ENCODE results near the gene BCL7C. TPM values are rescaled to one million over a fixed set of nuclear protein-coding genes. Genes with fewer than 3 reads are reported as not detected.

BCL7C gene
- total and polyA plus RNA-seq, 2 of the 13 experiments (the other 11 are each of a cell fraction or from before 2014, with no cell fraction given): 17.7 to 33.8 TPM

- WGBS (ENCODE audit: low lambda C conversion rate): 17% methylated on average over 30 of the region's 31 CpGs
- Histone ChIP-seq H3K27ac (ENCODE audit: extremely low read length, insufficient read depth, low read length) (peak within 1 kb of the TSS; percentile 70), H3K9ac (ENCODE audit: insufficient read depth, low read depth, low read length) (peak within 1 kb of the TSS; percentile 70), H4K20me1 (ENCODE audit: insufficient read depth, low read length) (no peaks in the 10 kb centered on the region), H3K4me2 (ENCODE audit: low read depth, low read length) (peak within 1 kb of the TSS; percentile 88), H3K36me3 (replicated peaks in 1 of 2; ENCODE audit: control insufficient read depth in 1 of 2, insufficient read depth in 2 of 2, low read length in 2 of 2) (peaks cover 0 to 3% of the 10 kb centered on the region in 2 experiments; a peak in 2 of 5 replicates), H3K4me1 (ENCODE audit: insufficient read depth, low read length) (peaks cover 80% of the 10 kb centered on the region), H3K9me3 (ENCODE audit: low read length) (no peaks in the 10 kb centered on the region), H3K79me2 (ENCODE audit: insufficient read depth, low read length) (peaks cover 8% of the 10 kb centered on the region), H3K27me3 (ENCODE audit: control insufficient read depth in 1 of 2, insufficient read depth in 2 of 2, low read length in 2 of 2) (no peaks in the 10 kb centered on the region), H3K4me3 (replicated peaks in 1 of 3; ENCODE audit: insufficient read depth in 1 of 3, low read depth in 2 of 3, low read length in 3 of 3) (peak within 1 kb of the TSS; percentile 64 to 84 (median 64)), H2AFZ (ENCODE audit: low read length) (peak within 1 kb of the TSS; percentile 35)
- in situ Hi-C loops (cut with HindIII; ENCODE audit: extremely low pct_ligation_motif_present, low pct_unique_long_range_greater_than_20kb): loop anchor here (10.0 kb wide), 1 partner anchor 52 kb away; no protein-coding TSS in a partner anchor
- DNase-seq (ENCODE audit: low spot score): peak; percentile 39
- FAIRE-seq: no peak
- CTCF ChIA-PET (ENCODE audit: low intra/inter-chr PET ratio, low total read pairs): no interaction called here
- no TSS peak for BruUV-seq (replicated peaks)
- ATAC-seq: peak; percentile 21
- POLR2A ChIA-PET: interaction anchor here (0.8 to 2.2 kb wide), 10 partner anchors 9 to 197 kb away, joined by 3 to 18 read pairs (median 3); partner anchors contain the start of genes FBXL19 and SRCAP
- intact Hi-C loops (cut with micrococcal nuclease; ENCODE audit: unreplicated experiment): loop anchor here (2.0 kb wide), 1 partner anchor 22 kb away; no protein-coding TSS in a partner anchor
- TF ChIP-seq PAXIP1 (CRISPR knock-in tag; conservative IDR thresholded peaks at IDR 0.05) (peak; percentile 63), ZNF430 (CRISPR knock-in tag; IDR thresholded peaks at IDR 0.05) (peak; percentile 76; the same call in 1 of the 2 replicates), ZNF281 (CRISPR knock-in tag; IDR thresholded peaks at IDR 0.05; ENCODE audit: borderline replicate concordance) (peak; percentile 38; the same call in 1 of the 2 replicates), NFATC3 (CRISPR knock-in tag; IDR thresholded peaks at IDR 0.05) (0 out of 2 replicates have a peak, but pooled peaks have one; percentile 50), ZNF891 (CRISPR knock-in tag; IDR thresholded peaks at IDR 0.05) (peak; percentile 35; the same call in 1 of the 2 replicates), ZNF614 (CRISPR knock-in tag; IDR thresholded peaks at IDR 0.05; ENCODE audit: borderline replicate concordance) (0 out of 2 replicates have a peak, but pooled peaks have one; percentile 7), BRD4 (CRISPR knock-in tag; IDR thresholded peaks at IDR 0.05) (0 out of 2 replicates have a peak, but pooled peaks have one; percentile 17), SIX4 (CRISPR knock-in tag; IDR thresholded peaks at IDR 0.05) (peak; percentile 41; the same call in 1 of the 2 replicates), EP300 (IDR thresholded peaks at IDR 0.05; ENCODE audit: low read depth in 2 of 2, low read length in 2 of 2) (0 out of 4 replicates have a peak, but pooled peaks of 1 of the 2 experiments have one; percentile 35), EP300 (CRISPR knock-in tag; IDR thresholded peaks at IDR 0.05; ENCODE audit: borderline replicate concordance) (no peak), ATF5 (CRISPR knock-in tag; IDR thresholded peaks at IDR 0.05; ENCODE audit: low read depth) (no peak), SRY (CRISPR knock-in tag; IDR thresholded peaks at IDR 0.05) (0 out of 2 replicates have a peak, but pooled peaks have one; percentile 50), FOXJ3 (CRISPR knock-in tag; IDR thresholded peaks at IDR 0.05; ENCODE audit: borderline replicate concordance) (no peak), ZFP36 (IDR thresholded peaks at IDR 0.05; ENCODE audit: borderline replicate concordance, low read depth, low read length, partially characterized antibody) (peak; percentile 6), ZNF605 (CRISPR knock-in tag; IDR thresholded peaks at IDR 0.05) (peak; percentile 87)
These were observed 2.5 kb upstream of the BCL7C start, which contains the start of gene CTF1 for GRCh38 chr16:30896261-30896888. TSS of gene CTF1 (plus strand) at chr16:30896614. CDS start at chr16:30896644, 30 bp downstream.

All from HepG2 (cell line).